ENCODE data around the gene SCT. TPM values are rescaled to one million over a fixed set of nuclear protein-coding genes. Genes with fewer than 3 reads are reported as not detected.

SCT gene
- total and polyA plus RNA-seq, 4 donors = not detected

DNA sequence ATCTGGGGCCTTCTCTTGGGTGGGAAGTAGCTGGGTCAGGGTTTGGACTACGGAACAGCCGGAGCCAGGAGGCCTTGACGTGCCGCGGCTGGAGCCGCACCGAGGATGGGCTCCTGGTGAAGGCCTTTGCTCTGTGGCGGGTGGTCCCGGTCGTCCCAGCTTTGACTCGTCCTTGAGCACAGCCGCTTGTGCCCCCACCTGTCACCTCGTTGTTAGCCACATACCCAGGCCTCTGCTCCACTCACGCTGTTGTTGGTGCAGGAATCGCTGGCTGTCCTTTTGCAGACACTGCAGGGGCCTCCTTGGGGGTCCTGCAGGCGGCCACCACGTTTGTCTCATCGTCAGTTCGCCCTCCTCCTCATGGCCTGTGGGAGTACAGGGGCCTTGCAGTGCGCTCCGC lies 33.6 kb downstream of the SCT start (continued):
- no peak for TF ChIP-seq NR2F2 (IDR thresholded peaks at IDR 0.05)

- Histone ChIP-seq H3K27me3 (ENCODE audit: control insufficient read depth in 4 of 4, insufficient read depth in 4 of 4, low read length in 3 of 4) (no peaks in the 10 kb centered on the region), H3K36me3 (ENCODE audit: control insufficient read depth in 4 of 4, insufficient read depth in 3 of 4, low read depth in 1 of 4, low read length in 3 of 4) (peaks cover 29 to 70% (median 48%) of the 10 kb centered on the region in 4 donors), H3K4me3 (ENCODE audit: low read depth in 1 of 3, low read length in 3 of 3) (no peak overlapping the region), H3K4me1 (ENCODE audit: control insufficient read depth in 4 of 4, insufficient read depth in 4 of 4, low read length in 3 of 4) (peaks cover 0 to 6% (median 4%) of the 10 kb centered on the region in 4 donors), H3K9ac (ENCODE audit: low read depth in 1 of 2, low read length in 2 of 2) (no peak overlapping the region), H3K27ac (ENCODE audit: low read depth in 1 of 2, low read length in 2 of 2) (no peak overlapping the region), H3K9me3 (ENCODE audit: control insufficient read depth in 4 of 4, low read length in 3 of 4) (no peaks in the 10 kb centered on the region)
- TF ChIP-seq GABPA (IDR thresholded peaks at IDR 0.05 in 1 of 2, conservative IDR thresholded peaks at IDR 0.05 in 1 of 2) (no peak), FOXA1 (IDR thresholded peaks at IDR 0.05) (no peak), NR2F2 (IDR thresholded peaks at IDR 0.05) (no peak), FOXA2 (IDR thresholded peaks at IDR 0.05) (no peak), ZBTB33 (IDR thresholded peaks at IDR 0.05) (no peak), HNF4A (conservative IDR thresholded peaks at IDR 0.05) (no peak), YY1 (IDR thresholded peaks at IDR 0.05) (no peak), RAD21 (IDR thresholded peaks at IDR 0.05) (no peak)
- TF ChIP-seq, protein P1, sequence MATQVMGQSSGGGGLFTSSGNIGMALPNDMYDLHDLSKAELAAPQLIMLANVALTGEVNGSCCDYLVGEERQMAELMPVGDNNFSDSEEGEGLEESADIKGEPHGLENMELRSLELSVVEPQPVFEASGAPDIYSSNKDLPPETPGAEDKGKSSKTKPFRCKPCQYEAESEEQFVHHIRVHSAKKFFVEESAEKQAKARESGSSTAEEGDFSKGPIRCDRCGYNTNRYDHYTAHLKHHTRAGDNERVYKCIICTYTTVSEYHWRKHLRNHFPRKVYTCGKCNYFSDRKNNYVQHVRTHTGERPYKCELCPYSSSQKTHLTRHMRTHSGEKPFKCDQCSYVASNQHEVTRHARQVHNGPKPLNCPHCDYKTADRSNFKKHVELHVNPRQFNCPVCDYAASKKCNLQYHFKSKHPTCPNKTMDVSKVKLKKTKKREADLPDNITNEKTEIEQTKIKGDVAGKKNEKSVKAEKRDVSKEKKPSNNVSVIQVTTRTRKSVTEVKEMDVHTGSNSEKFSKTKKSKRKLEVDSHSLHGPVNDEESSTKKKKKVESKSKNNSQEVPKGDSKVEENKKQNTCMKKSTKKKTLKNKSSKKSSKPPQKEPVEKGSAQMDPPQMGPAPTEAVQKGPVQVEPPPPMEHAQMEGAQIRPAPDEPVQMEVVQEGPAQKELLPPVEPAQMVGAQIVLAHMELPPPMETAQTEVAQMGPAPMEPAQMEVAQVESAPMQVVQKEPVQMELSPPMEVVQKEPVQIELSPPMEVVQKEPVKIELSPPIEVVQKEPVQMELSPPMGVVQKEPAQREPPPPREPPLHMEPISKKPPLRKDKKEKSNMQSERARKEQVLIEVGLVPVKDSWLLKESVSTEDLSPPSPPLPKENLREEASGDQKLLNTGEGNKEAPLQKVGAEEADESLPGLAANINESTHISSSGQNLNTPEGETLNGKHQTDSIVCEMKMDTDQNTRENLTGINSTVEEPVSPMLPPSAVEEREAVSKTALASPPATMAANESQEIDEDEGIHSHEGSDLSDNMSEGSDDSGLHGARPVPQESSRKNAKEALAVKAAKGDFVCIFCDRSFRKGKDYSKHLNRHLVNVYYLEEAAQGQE (IDR thresholded peaks at IDR 0.05) = no peak
- TF ChIP-seq, protein P2, sequence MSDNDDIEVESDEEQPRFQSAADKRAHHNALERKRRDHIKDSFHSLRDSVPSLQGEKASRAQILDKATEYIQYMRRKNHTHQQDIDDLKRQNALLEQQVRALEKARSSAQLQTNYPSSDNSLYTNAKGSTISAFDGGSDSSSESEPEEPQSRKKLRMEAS (IDR thresholded peaks at IDR 0.05) = no peak
- DNase-seq (ENCODE audit: low spot score) = no peak
- WGBS = 95% methylated on average over 10 of the region's 10 CpGs
Measured at GRCh38 chr11:592918-593317, 34.1 kb downstream of the SCT start.

DNA sequence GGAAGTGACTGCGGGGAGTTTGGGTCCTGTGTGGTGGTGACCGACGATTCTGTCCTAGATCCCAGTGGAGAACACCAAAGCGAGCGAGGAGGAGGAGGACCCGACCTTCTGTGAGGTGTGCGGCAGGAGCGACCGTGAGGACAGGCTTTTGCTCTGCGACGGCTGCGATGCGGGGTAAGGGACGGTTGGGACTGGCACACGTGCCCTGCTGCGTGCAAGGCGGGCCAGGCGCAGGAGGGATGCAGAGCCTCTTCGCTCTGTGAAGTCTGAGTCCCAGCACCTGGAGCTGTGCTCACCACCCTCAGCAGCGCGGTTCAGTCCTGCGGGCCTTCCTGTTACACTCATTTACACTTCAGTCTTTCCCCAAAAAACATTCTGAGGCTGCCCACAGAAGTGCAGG lies 34.5 kb downstream of the SCT start:
- TF ChIP-seq RAD21 (IDR thresholded peaks at IDR 0.05) (no peak), YY1 (IDR thresholded peaks at IDR 0.05) (no peak), JUND (IDR thresholded peaks at IDR 0.05) (no peak), RXRA (IDR thresholded peaks at IDR 0.05) (no peak)
- DNase-seq (ENCODE audit: low spot score) = no peak
- H3K27ac ChIP-seq (ENCODE audit: low read depth in 1 of 2, low read length in 2 of 2) = no peak overlapping the region

More for the DNA sequence above, 34.5 kb downstream of the SCT start:
- no peaks in the 10 kb centered on the region for H3K9me3 ChIP-seq (ENCODE audit: control insufficient read depth in 4 of 4, low read length in 3 of 4)
- H3K4me3 ChIP-seq (ENCODE audit: low read depth in 1 of 3, low read length in 3 of 3) = no peak overlapping the region
- 98% methylated on average over 22 of the region's 22 CpGs for WGBS
- H3K4me1 ChIP-seq (ENCODE audit: control insufficient read depth in 4 of 4, insufficient read depth in 4 of 4, low read length in 3 of 4) = peaks cover under 1 to 10% (median 7%) of the 10 kb centered on the region in 4 donors
- peaks cover 29 to 66% (median 47%) of the 10 kb centered on the region in 4 donors for H3K36me3 ChIP-seq (ENCODE audit: control insufficient read depth in 4 of 4, insufficient read depth in 3 of 4, low read depth in 1 of 4, low read length in 3 of 4)
- no peak overlapping the region for H3K9ac ChIP-seq (ENCODE audit: low read depth in 1 of 2, low read length in 2 of 2)
- no peaks in the 10 kb centered on the region for H3K27me3 ChIP-seq (ENCODE audit: control insufficient read depth in 4 of 4, insufficient read depth in 4 of 4, low read length in 3 of 4)
